Kidney epithelial cell (primary cell): ENCODE measurements around the gene FOXP1. TPM values are rescaled to one million over a fixed set of nuclear protein-coding genes. Genes with fewer than 3 reads are reported as not detected.

Source experiments
- DNase-seq: peaks from one replicate; pipeline ENCODE4 v3.0.0-alpha.2; 2010; ENCODE audit warnings: low read depth
- H3K27me3 ChIP-seq: 2 replicates; pipeline ENCODE4 v1.6.0; 2011; ENCODE audit warnings: low read length; ENCODE audit not compliant: control insufficient read depth, insufficient read depth
- H3K36me3 ChIP-seq: 2 replicates; pipeline ENCODE4 v1.5.1; 2011; ENCODE audit warnings: low read length; ENCODE audit not compliant: control insufficient read depth, insufficient read depth
- H3K4me3 ChIP-seq: 2 replicates; pipeline ENCODE4 v1.5.1; 2011; ENCODE audit warnings: low read depth, mild to moderate bottlenecking, control low read depth, low read length
- CTCF ChIP-seq: IDR thresholded peaks from 2 replicates; pipeline ENCODE4 v1.5.1; 2011; ENCODE audit warnings: mild to moderate bottlenecking, moderate library complexity, low read length, control low read depth, inconsistent platforms; ENCODE audit not compliant: insufficient read depth, poor library complexity, severe bottlenecking
- total RNA-seq: library from RNA; depleted of rRNA; stranded (reverse); fragments of >200 nt; gene quantifications from 2 replicates; pipeline ENCODE4 v1.2.3, GENCODE V29; 2015

Gene FOXP1
- total RNA-seq, 1 donor from 2014 or later = 75.0 TPM

- Histone ChIP-seq H3K36me3 (no peaks in the 10 kb centered on the region), H3K4me3 (no peak overlapping the region), H3K27me3 (no peaks in the 10 kb centered on the region)
- no peak for DNase-seq
- no peak for TF ChIP-seq CTCF
Measured at GRCh38 chr3:71240034-71240433, 343.5 kb downstream of the FOXP1 start.

GRCh38 chr3:71238355-71238757 is 345.2 kb downstream of the FOXP1 start:
- no peak for TF ChIP-seq CTCF
- Histone ChIP-seq H3K4me3 (no peak overlapping the region), H3K27me3 (no peaks in the 10 kb centered on the region), H3K36me3 (no peaks in the 10 kb centered on the region)
- DNase-seq = no peak

GRCh38 chr3:71237672-71238071 is 345.9 kb downstream of the FOXP1 start:
- no peaks in the 10 kb centered on the region for H3K27me3 ChIP-seq
- TF ChIP-seq CTCF = no peak
- H3K4me3 ChIP-seq = no peak overlapping the region
- no peak for DNase-seq
- no peaks in the 10 kb centered on the region for H3K36me3 ChIP-seq

GRCh38 chr3:71235846-71236245 is 347.7 kb downstream of the FOXP1 start:
- TF ChIP-seq CTCF = no peak
- no peak for DNase-seq
- no peak overlapping the region for H3K4me3 ChIP-seq
- no peaks in the 10 kb centered on the region for H3K27me3 ChIP-seq
- H3K36me3 ChIP-seq = no peaks in the 10 kb centered on the region

GRCh38 chr3:71232895-71233294 is 350.6 kb downstream of the FOXP1 start:
- DNase-seq = no peak
- Histone ChIP-seq H3K27me3 (no peaks in the 10 kb centered on the region), H3K36me3 (no peaks in the 10 kb centered on the region), H3K4me3 (no peak overlapping the region)
- no peak for TF ChIP-seq CTCF

- H3K27me3 ChIP-seq = no peaks in the 10 kb centered on the region
- no peaks in the 10 kb centered on the region for H3K36me3 ChIP-seq
- DNase-seq = no peak
- no peak for TF ChIP-seq CTCF
- H3K4me3 ChIP-seq = no peak overlapping the region
Measured at GRCh38 chr3:71232175-71232679, 351.3 kb downstream of the FOXP1 start.
